ENCODE data around the gene DNM2.

DNA sequence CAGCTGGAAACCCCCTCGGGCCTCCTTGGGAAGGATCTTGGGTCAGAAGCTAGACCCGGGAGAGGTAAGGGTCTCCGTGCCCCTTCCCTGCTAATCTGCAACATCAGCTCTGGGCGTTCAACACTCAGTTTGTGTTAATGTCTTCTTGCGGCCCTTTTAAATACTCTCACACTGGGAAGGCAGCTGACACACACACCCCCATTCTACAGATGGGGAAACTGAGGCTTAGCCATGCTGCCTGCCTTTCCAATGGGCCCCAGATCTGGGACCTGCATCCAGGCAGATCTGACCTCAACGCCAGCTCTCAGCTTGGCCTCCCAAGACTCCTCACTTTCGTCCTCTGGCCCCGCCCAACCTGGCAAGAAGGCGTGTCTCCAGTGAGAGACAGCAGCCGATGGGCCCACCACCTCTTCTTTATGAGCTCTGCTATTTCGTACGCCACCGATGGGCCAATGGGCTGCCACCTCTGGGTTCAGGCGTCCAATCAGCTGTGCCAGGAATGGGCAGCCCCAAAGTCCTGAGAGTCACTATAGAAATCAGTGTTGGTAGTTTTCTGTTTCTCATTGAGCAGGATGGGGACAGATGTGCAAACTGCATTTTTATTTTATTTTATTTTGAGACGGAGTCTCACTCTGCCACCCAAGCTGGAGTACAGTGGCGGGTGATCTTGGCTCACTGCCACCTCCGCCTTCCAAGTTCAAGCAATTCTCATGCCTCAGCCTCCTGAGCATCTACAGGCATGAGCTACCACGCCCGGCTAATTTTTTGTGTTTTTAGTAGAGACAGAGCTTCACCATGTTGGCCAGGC lies 43.8 kb downstream of the DNM2 start:
- TF ChIP-seq, protein P1, sequence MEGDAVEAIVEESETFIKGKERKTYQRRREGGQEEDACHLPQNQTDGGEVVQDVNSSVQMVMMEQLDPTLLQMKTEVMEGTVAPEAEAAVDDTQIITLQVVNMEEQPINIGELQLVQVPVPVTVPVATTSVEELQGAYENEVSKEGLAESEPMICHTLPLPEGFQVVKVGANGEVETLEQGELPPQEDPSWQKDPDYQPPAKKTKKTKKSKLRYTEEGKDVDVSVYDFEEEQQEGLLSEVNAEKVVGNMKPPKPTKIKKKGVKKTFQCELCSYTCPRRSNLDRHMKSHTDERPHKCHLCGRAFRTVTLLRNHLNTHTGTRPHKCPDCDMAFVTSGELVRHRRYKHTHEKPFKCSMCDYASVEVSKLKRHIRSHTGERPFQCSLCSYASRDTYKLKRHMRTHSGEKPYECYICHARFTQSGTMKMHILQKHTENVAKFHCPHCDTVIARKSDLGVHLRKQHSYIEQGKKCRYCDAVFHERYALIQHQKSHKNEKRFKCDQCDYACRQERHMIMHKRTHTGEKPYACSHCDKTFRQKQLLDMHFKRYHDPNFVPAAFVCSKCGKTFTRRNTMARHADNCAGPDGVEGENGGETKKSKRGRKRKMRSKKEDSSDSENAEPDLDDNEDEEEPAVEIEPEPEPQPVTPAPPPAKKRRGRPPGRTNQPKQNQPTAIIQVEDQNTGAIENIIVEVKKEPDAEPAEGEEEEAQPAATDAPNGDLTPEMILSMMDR (IDR thresholded peaks at IDR 0.05): no peak
- no peak for TF ChIP-seq POLR2A (IDR thresholded peaks at IDR 0.05)

Data from lower leg skin (tissue), 3 donors.